Measurements from ENCODE around the gene PNPLA7. TPM values are rescaled to one million over a fixed set of nuclear protein-coding genes. Genes with fewer than 3 reads are reported as not detected.
"Not testable (repeated sequence)": the region's sequence is repeated elsewhere in the genome, so short reads cannot be mapped to it uniquely, and the experiment has no call there.

Gene PNPLA7
- total and polyA plus RNA-seq, 7 donors, result 1.8 to 12.2 (median 8.2) TPM

DNA sequence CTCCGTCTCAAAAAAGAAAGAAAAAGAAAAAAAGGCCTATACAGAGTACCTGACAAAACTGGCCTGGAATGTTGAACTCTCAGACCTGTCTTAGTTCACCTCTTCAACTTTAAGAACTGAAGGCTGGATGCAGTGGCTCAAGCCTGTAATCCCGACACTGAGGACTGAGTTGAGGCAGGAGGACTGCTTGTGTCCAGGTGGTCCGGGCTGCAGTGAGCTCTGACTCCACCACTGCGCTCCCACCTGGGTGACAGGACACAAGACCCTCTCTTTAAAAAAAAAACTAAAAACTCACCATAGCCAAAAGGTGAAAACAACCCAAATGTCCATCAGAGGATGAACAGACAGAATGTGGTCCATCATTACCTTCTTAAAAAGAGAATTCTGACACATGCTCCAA, 7.9 kb upstream of the PNPLA7 start:
- intact Hi-C loops (cut with DNase I), result no loop called here
- DNase-seq, result no peak
- H3K4me3 ChIP-seq, result no peak overlapping the region
- peaks cover 0 to 15% (median 12%) of the 10 kb centered on the region in 4 donors for H3K4me1 ChIP-seq
- no peak for TF ChIP-seq POLR2AphosphoS5 (IDR thresholded peaks at IDR 0.05)
- no peak for TF ChIP-seq POLR2A (IDR thresholded peaks at IDR 0.05)
- no peak for TF ChIP-seq EP300 (IDR thresholded peaks at IDR 0.05)
- no peak for TF ChIP-seq CTCF (IDR thresholded peaks at IDR 0.05)
- no peaks in the 10 kb centered on the region for H3K27me3 ChIP-seq
- H3K9me3 ChIP-seq, result no peaks in the 10 kb centered on the region
- WGBS, 2 donors, result 96 to 97% methylated on average over 4 of the region's 4 CpGs
- no peak overlapping the region for H3K27ac ChIP-seq
- H3K36me3 ChIP-seq, result peaks cover 8 to 70% (median 13%) of the 10 kb centered on the region in 4 donors

DNA sequence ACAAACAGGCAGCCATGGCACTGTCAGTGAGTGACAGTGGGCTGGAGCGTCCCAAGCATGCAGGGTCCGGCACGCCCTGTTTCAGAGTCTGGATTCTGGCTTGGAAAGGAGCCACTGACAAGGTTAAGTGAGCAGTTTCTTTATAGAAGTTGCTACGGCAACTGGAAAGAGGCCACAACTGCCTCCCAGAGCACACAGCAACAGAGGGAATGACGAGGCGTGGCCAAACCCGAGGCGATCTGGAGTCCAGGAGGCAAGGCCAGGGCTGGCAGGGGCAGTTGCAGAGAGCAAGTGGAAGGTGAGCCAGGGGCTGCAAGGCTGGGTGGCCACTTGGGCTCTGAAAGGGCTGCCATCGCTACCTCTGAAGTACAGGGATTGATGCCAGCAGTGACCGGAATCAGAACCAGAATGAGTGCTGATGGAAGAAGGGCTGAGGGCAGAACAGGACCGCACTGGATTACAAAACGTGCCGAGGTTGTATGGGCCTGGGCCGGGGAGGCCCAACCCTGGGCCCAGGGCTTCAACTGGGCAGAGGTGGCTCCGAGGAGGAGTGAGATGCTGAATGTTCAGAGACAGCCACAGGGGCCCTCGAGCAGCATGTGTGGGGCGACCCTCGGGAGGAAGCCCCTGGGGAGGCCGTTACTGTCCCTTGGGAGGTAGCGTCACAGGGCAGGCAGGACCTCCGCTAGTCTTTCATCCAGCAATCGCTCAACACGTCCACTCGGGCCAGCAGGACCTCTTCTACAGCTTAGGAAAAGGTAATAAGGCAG, 6.1 kb upstream of the PNPLA7 start:
- TF ChIP-seq POLR2AphosphoS5 (IDR thresholded peaks at IDR 0.05), result no peak
- no peak for TF ChIP-seq EP300 (IDR thresholded peaks at IDR 0.05)

DNA sequence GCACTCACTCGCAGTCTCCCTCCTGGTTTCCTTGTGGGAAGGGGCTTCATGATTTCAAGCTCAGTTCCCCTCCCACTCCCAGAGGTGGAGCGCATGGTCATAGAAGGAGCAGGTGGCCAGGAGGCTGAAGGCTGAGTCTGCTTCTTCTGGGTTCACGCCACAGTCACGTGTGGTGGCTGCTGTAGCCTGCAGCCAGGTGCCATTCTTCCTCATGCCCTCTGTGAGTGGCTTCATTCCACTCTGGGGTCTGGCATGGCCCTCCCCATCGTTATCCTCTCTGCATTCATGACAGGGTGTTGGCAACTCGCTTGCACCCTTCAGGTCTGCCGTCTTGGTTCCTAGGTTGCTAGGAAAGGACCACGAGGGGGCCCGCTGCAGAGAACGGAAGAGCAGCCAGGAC, 5.0 kb upstream of the PNPLA7 start:
- no peak overlapping the region for H3K27ac ChIP-seq
- intact Hi-C loops (cut with DNase I), result no loop called here
- H3K36me3 ChIP-seq, result peaks cover 8 to 60% (median 12%) of the 10 kb centered on the region in 4 donors
- H3K9me3 ChIP-seq, result no peaks in the 10 kb centered on the region
- H3K4me3 ChIP-seq, result no peak overlapping the region
- 92 to 93% methylated on average over 10 of the region's 10 CpGs for WGBS, 2 donors
- H3K27me3 ChIP-seq, result no peaks in the 10 kb centered on the region
- TF ChIP-seq CTCF (IDR thresholded peaks at IDR 0.05) (no peak), EP300 (IDR thresholded peaks at IDR 0.05) (no peak), POLR2A (IDR thresholded peaks at IDR 0.05) (no peak), POLR2AphosphoS5 (IDR thresholded peaks at IDR 0.05) (no peak)
- no peak for DNase-seq
- peaks cover 0 to 35% (median 26%) of the 10 kb centered on the region in 4 donors for H3K4me1 ChIP-seq

More for the DNA sequence above, 6.1 kb upstream of the PNPLA7 start:
- no peaks in the 10 kb centered on the region for H3K27me3 ChIP-seq
- no peaks in the 10 kb centered on the region for H3K9me3 ChIP-seq
- no peak overlapping the region for H3K4me3 ChIP-seq
- no peak for DNase-seq
- H3K4me1 ChIP-seq, result peaks cover 0 to 27% (median 24%) of the 10 kb centered on the region in 4 donors
- peak overlapping the region; percentile 18 to 40 (median 40) for H3K27ac ChIP-seq
- WGBS, 2 donors, result 64 to 85% methylated on average over 24 of the region's 24 CpGs
- intact Hi-C loops (cut with DNase I), result no loop called here
- peaks cover 8 to 61% (median 13%) of the 10 kb centered on the region in 4 donors for H3K36me3 ChIP-seq

GRCh38 chr9:137554349-137554748, 4.1 kb upstream of the PNPLA7 start:
- Histone ChIP-seq H3K4me3 (no peak overlapping the region), H3K4me1 (peaks cover 0 to 42% (median 33%) of the 10 kb centered on the region in 4 donors), H3K36me3 (peaks cover 8 to 51% (median 11%) of the 10 kb centered on the region in 4 donors), H3K27ac (no peak overlapping the region), H3K27me3 (no peaks in the 10 kb centered on the region), H3K9me3 (no peaks in the 10 kb centered on the region)
- intact Hi-C loops (cut with DNase I), result loop anchor here (5.0 kb wide), 1 partner anchor 53 kb away; the partner anchor contains the start of gene ARRDC1
- TF ChIP-seq POLR2A (IDR thresholded peaks at IDR 0.05) (no peak), EP300 (IDR thresholded peaks at IDR 0.05) (no peak), POLR2AphosphoS5 (IDR thresholded peaks at IDR 0.05) (no peak), CTCF (IDR thresholded peaks at IDR 0.05) (no peak)
- no peak for DNase-seq
- WGBS, 2 donors, result 66 to 88% methylated on average over 1 of the region's 1 CpG

GRCh38 chr9:137553654-137554053, 3.5 kb upstream of the PNPLA7 start:
- 93% methylated on average over 10 of the region's 10 CpGs for WGBS, 2 donors
- H3K9me3 ChIP-seq, DNase-seq, H3K4me3 ChIP-seq, H3K27ac ChIP-seq, H3K27me3 ChIP-seq: not testable (repeated sequence)
- Histone ChIP-seq H3K36me3 (peaks cover 8 to 48% (median 11%) of the 10 kb centered on the region in 4 donors), H3K4me1 (peaks cover 0 to 42% (median 33%) of the 10 kb centered on the region in 4 donors)
- intact Hi-C loops (cut with DNase I), result loop anchor here (5.0 kb wide), 1 partner anchor 54 kb away; the partner anchor contains the start of gene ARRDC1
